ENCODE measurements around the gene APOD. TPM values are rescaled to one million over a fixed set of nuclear protein-coding genes. Genes with fewer than 3 reads are reported as not detected.
A peak's percentile ranks its signal among the peaks of the same experiment; 100 is the strongest.
"Not testable (repeated sequence)": the region's sequence is repeated elsewhere in the genome, so short reads cannot be mapped to it uniquely, and the experiment has no call there.

APOD gene
- total RNA-seq, 2 donors from 2014 or later, result not detected

- H3K4me1 ChIP-seq (ENCODE audit: control insufficient read depth, insufficient read depth, low read length); H3K27me3 ChIP-seq (ENCODE audit: control insufficient read depth, insufficient read depth, low read length, poor library complexity, severe bottlenecking); H3K4me3 Mint-ChIP-seq; H3K36me3 ChIP-seq (ENCODE audit: control insufficient read depth, insufficient read depth, low read length); H3K4me1 Mint-ChIP-seq; H3K27me3 Mint-ChIP-seq (ENCODE audit: insufficient read depth); H3K9ac ChIP-seq (ENCODE audit: extremely low read depth, low read length, poor library complexity, severe bottlenecking); H3K4me3 ChIP-seq (ENCODE audit: low read length); H3K9me3 Mint-ChIP-seq; DNase-seq; H3K27ac Mint-ChIP-seq; H3K36me3 Mint-ChIP-seq (ENCODE audit: low read depth); H3K27ac ChIP-seq (ENCODE audit: low read depth, low read length); H3K9me3 ChIP-seq (ENCODE audit: control insufficient read depth, low read length): not testable (repeated sequence)
- 91% methylated on average over 21 of the region's 32 CpGs; no CpG with 5 or more reads in 1 of the 2 experiments for WGBS, 2 experiments (ENCODE audit: insufficient coverage in 1 of 2, insufficient read length in 1 of 2)
Measured at GRCh38 chr3:195630086-195630917, 46.6 kb upstream of the APOD start.

DNA sequence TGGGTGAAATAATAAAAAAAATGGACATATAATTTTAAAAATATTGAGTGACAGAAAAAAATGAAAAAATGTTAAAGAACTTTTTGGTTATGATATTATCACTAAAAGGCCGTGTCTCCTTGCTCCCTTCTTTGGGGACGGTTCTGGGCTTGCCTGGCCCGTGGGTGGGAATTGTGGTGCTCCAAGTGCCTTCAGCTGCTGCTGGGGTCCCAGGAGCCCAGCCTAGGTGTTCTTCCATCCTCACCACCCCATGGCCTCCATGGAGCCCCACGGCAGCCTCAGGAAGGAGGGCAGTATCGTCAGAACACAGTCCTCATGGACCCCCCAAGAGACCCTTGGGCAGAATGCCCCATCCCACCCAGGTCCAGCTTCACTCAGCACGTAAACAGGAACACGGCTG, 45.9 kb upstream of the APOD start:
- not testable (repeated sequence) for H3K9me3 ChIP-seq (ENCODE audit: control insufficient read depth, low read length); H3K9me3 Mint-ChIP-seq; H3K27ac Mint-ChIP-seq; H3K4me3 Mint-ChIP-seq; H3K27me3 ChIP-seq (ENCODE audit: control insufficient read depth, insufficient read depth, low read length, poor library complexity, severe bottlenecking); H3K36me3 Mint-ChIP-seq (ENCODE audit: low read depth); H3K27ac ChIP-seq (ENCODE audit: low read depth, low read length); H3K4me1 Mint-ChIP-seq; H3K4me3 ChIP-seq (ENCODE audit: low read length); H3K4me1 ChIP-seq (ENCODE audit: control insufficient read depth, insufficient read depth, low read length); H3K9ac ChIP-seq (ENCODE audit: extremely low read depth, low read length, poor library complexity, severe bottlenecking); H3K36me3 ChIP-seq (ENCODE audit: control insufficient read depth, insufficient read depth, low read length); DNase-seq
- H3K27me3 Mint-ChIP-seq (ENCODE audit: insufficient read depth), result peaks cover 12% of the 10 kb centered on the region
- WGBS, 2 experiments (ENCODE audit: insufficient coverage in 1 of 2, insufficient read length in 1 of 2), result 92% methylated on average over 3 of the region's 7 CpGs; no CpG with 5 or more reads in 1 of the 2 experiments

- H3K4me1 Mint-ChIP-seq; H3K4me3 ChIP-seq (ENCODE audit: low read length); H3K9me3 Mint-ChIP-seq; H3K27me3 ChIP-seq (ENCODE audit: control insufficient read depth, insufficient read depth, low read length, poor library complexity, severe bottlenecking); H3K36me3 Mint-ChIP-seq (ENCODE audit: low read depth); H3K27ac ChIP-seq (ENCODE audit: low read depth, low read length); H3K36me3 ChIP-seq (ENCODE audit: control insufficient read depth, insufficient read depth, low read length); H3K9ac ChIP-seq (ENCODE audit: extremely low read depth, low read length, poor library complexity, severe bottlenecking); H3K4me1 ChIP-seq (ENCODE audit: control insufficient read depth, insufficient read depth, low read length); H3K9me3 ChIP-seq (ENCODE audit: control insufficient read depth, low read length); H3K27ac Mint-ChIP-seq; DNase-seq; H3K4me3 Mint-ChIP-seq: not testable (repeated sequence)
- peaks cover 12% of the 10 kb centered on the region for H3K27me3 Mint-ChIP-seq (ENCODE audit: insufficient read depth)
- WGBS, 2 experiments (ENCODE audit: insufficient coverage in 1 of 2, insufficient read length in 1 of 2), result 84 to 89% methylated on average over 19 to 23 of the region's 23 CpGs
Measured at GRCh38 chr3:195628386-195628920, 44.7 kb upstream of the APOD start.

DNA sequence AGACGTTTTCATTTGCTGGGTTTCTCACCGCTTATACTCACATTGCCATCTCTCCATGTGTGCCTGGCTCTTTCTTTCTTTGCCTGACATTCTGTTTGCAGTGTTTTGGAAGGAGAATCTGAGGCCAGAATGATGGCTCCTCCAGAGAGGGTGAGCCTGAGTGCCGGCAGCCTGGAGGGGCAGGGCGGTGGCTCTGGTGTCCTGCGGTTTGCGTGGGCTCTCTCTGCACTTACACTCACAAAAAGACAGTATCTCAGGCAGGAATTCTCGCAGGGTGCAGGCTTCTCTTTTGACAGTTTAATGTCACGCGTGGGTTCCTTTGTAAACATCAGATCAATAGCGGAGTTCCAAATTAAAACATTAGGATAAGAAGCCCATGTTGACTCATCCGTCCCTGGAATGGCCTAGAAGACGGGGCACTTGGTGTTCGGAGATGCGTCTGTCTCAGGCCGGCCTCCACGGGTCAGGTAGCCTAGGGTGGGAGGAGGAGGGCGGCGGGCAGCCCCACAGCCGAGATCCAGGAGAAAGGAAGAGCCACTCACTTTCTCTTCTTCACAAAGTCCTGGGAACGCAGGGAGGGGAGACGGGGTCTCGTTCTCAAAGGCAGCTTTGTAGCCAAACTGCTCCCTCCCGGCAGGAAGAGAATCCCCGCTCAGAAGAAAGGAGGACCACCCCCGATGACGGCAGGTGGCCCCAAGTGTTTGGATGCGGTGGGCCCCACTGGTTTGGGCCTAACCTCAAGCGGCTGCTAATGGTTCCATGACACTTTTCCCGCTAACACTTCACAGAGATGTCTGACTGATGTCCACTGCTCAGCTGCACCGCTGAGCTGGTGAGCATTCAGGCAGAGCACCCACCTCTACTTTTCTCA, 44.0 kb upstream of the APOD start:
- H3K36me3 ChIP-seq (ENCODE audit: control insufficient read depth, insufficient read depth, low read length); H3K4me3 Mint-ChIP-seq; H3K4me3 ChIP-seq (ENCODE audit: low read length); H3K9me3 Mint-ChIP-seq; H3K9me3 ChIP-seq (ENCODE audit: control insufficient read depth, low read length); H3K4me1 Mint-ChIP-seq; H3K27me3 ChIP-seq (ENCODE audit: control insufficient read depth, insufficient read depth, low read length, poor library complexity, severe bottlenecking); H3K27ac Mint-ChIP-seq; H3K36me3 Mint-ChIP-seq (ENCODE audit: low read depth); H3K27ac ChIP-seq (ENCODE audit: low read depth, low read length); H3K9ac ChIP-seq (ENCODE audit: extremely low read depth, low read length, poor library complexity, severe bottlenecking); H3K4me1 ChIP-seq (ENCODE audit: control insufficient read depth, insufficient read depth, low read length): not testable (repeated sequence)
- peaks cover 12% of the 10 kb centered on the region for H3K27me3 Mint-ChIP-seq (ENCODE audit: insufficient read depth)
- WGBS, 2 experiments (ENCODE audit: insufficient coverage in 1 of 2, insufficient read length in 1 of 2), result 76 to 77% methylated on average over 14 to 25 of the region's 30 CpGs
- DNase-seq, result peak; percentile 52

GRCh38 chr3:195624603-195625560, 41.1 kb upstream of the APOD start:
- DNase-seq; H3K4me1 Mint-ChIP-seq; H3K9me3 Mint-ChIP-seq; H3K27ac ChIP-seq (ENCODE audit: low read depth, low read length); H3K4me3 ChIP-seq (ENCODE audit: low read length); H3K27ac Mint-ChIP-seq; H3K36me3 Mint-ChIP-seq (ENCODE audit: low read depth); H3K4me1 ChIP-seq (ENCODE audit: control insufficient read depth, insufficient read depth, low read length); H3K9me3 ChIP-seq (ENCODE audit: control insufficient read depth, low read length); H3K9ac ChIP-seq (ENCODE audit: extremely low read depth, low read length, poor library complexity, severe bottlenecking); H3K27me3 ChIP-seq (ENCODE audit: control insufficient read depth, insufficient read depth, low read length, poor library complexity, severe bottlenecking); H3K36me3 ChIP-seq (ENCODE audit: control insufficient read depth, insufficient read depth, low read length): not testable (repeated sequence)
- Mint-ChIP-seq H3K4me3 (peak overlapping the region; percentile 37), H3K27me3 (ENCODE audit: insufficient read depth) (peaks cover 12% of the 10 kb centered on the region)
- 63% methylated on average over 10 of the region's 62 CpGs; no CpG with 5 or more reads in 1 of the 2 experiments for WGBS, 2 experiments (ENCODE audit: insufficient coverage in 1 of 2, insufficient read length in 1 of 2)

DNA sequence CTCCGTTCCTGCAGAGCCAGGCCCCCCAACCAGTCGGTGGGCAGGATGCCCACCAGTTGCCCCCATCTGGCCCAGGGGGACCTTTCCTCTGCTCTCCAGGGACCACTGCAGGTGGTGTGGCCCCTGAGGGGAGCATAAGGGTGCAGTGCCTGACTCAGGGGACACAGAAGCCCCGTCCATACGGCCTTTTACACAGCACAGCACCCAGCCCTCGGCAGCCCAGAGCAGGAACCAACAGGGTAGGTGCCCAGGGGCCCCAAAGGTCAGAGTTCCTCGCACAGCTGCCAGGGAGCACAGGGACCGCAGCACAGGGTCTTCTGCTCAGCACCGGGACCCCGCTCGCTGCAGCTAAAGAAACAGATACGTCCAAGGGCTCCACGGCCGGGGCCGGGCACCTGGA, 40.4 kb upstream of the APOD start:
- not testable (repeated sequence) for H3K4me1 Mint-ChIP-seq; H3K9me3 ChIP-seq (ENCODE audit: control insufficient read depth, low read length); H3K36me3 Mint-ChIP-seq (ENCODE audit: low read depth); H3K9ac ChIP-seq (ENCODE audit: extremely low read depth, low read length, poor library complexity, severe bottlenecking); H3K4me1 ChIP-seq (ENCODE audit: control insufficient read depth, insufficient read depth, low read length); H3K27ac ChIP-seq (ENCODE audit: low read depth, low read length); H3K27me3 ChIP-seq (ENCODE audit: control insufficient read depth, insufficient read depth, low read length, poor library complexity, severe bottlenecking); H3K4me3 ChIP-seq (ENCODE audit: low read length); H3K4me3 Mint-ChIP-seq; DNase-seq; H3K9me3 Mint-ChIP-seq; H3K27ac Mint-ChIP-seq; H3K36me3 ChIP-seq (ENCODE audit: control insufficient read depth, insufficient read depth, low read length)
- H3K27me3 Mint-ChIP-seq (ENCODE audit: insufficient read depth), result peaks cover 12% of the 10 kb centered on the region
- no CpG with 5 or more reads among the region's 14 CpGs for WGBS, 2 experiments (ENCODE audit: insufficient coverage in 1 of 2, insufficient read length in 1 of 2)
